MM.1S (cell line): Measurements from ENCODE around the gene LCN12.

Experiments
- DNase-seq: peaks from one replicate; pipeline ENCODE4 v3.0.0-alpha.2; 2015
- H2AFZ ChIP-seq: fragments of 300-600 bp; sonication (generic); 2 replicates; pipeline ENCODE4 v1.6.0; 2016; ENCODE audit warnings: antibody characterized with exemption, low read length
- H3F3A ChIP-seq: fragments of 300-600 bp; sonication (generic); 2 replicates; pipeline ENCODE4 v1.6.1; 2016; ENCODE audit warnings: mild to moderate bottlenecking, antibody characterized with exemption, low read length, moderate library complexity, mixed read lengths; ENCODE audit not compliant: insufficient read depth
- H3K27ac ChIP-seq: fragments of 300-600 bp; sonication (generic); 2 replicates; pipeline ENCODE4 v1.5.1; 2016; ENCODE audit warnings: mild to moderate bottlenecking, low read length
- H3K27me3 ChIP-seq: fragments of 300-600 bp; sonication (generic); replicated peaks from 2 replicates; pipeline ENCODE4 v1.6.0; 2016; ENCODE audit warnings: low read length; ENCODE audit not compliant: insufficient read depth
- H3K36me3 ChIP-seq: fragments of 300-600 bp; sonication (generic); replicated peaks from 2 replicates; pipeline ENCODE4 v1.6.1; 2016; ENCODE audit warnings: mild to moderate bottlenecking, low read length, mixed read lengths; ENCODE audit not compliant: insufficient read depth
- H3K4me1 ChIP-seq: fragments of 300-600 bp; sonication (generic); 2 replicates; pipeline ENCODE4 v1.6.1; 2016; ENCODE audit warnings: low read length, mixed read lengths
- H3K4me2 ChIP-seq: fragments of 300-600 bp; sonication (generic); 2 replicates; pipeline ENCODE4 v1.6.0; 2016; ENCODE audit warnings: low read depth, low read length
- H3K4me3 ChIP-seq: fragments of 300-600 bp; sonication (generic); 2 replicates; pipeline ENCODE4 v1.5.1; 2016; ENCODE audit warnings: low read length, mixed read lengths
- H3K79me2 ChIP-seq: fragments of 300-600 bp; sonication (generic); 2 replicates; pipeline ENCODE4 v1.6.1; 2016; ENCODE audit warnings: mixed run types, low read length, mixed read lengths
- H3K9ac ChIP-seq: fragments of 300-600 bp; sonication (generic); 2 replicates; pipeline ENCODE4 v1.6.1; 2016; ENCODE audit warnings: low read length, mixed read lengths
- H3K9me2 ChIP-seq: fragments of 300-600 bp; sonication (generic); replicated peaks from 2 replicates; pipeline ENCODE4 v1.6.1; 2016; ENCODE audit warnings: mild to moderate bottlenecking, low read length, mixed read lengths; ENCODE audit not compliant: insufficient read depth
- H3K9me3 ChIP-seq: fragments of 300-600 bp; sonication (generic); replicated peaks from 2 replicates; pipeline ENCODE4 v1.6.1; 2016; ENCODE audit warnings: mild to moderate bottlenecking, low read length, mixed read lengths; ENCODE audit not compliant: insufficient read depth
- H4K20me1 ChIP-seq: fragments of 300-600 bp; sonication (generic); 2 replicates; pipeline ENCODE4 v1.6.1; 2016; ENCODE audit warnings: mild to moderate bottlenecking, low read length, moderate library complexity, mixed read lengths; ENCODE audit not compliant: insufficient read depth
- EZH2 ChIP-seq: fragments of 300-600 bp; sonication (generic); optimal IDR thresholded peaks from 2 replicates; pipeline ENCODE3; 2017; ENCODE audit warnings: low read depth, mild to moderate bottlenecking, antibody characterized with exemption, low read length, mixed read lengths
- EZH2phosphoT487 ChIP-seq: fragments of 300-600 bp; sonication (generic); IDR thresholded peaks from 2 replicates; pipeline ENCODE4 v1.6.1; 2018; ENCODE audit warnings: antibody characterized with exemption, low read length
- TF ChIP-seq, protein P1 (sequence below): fragments of 300-600 bp; sonication (generic); IDR thresholded peaks from 2 replicates; pipeline ENCODE4 v1.5.1; 2016; ENCODE audit warnings: antibody characterized with exemption, low read length, mixed read lengths

The LCN12 gene

DNA sequence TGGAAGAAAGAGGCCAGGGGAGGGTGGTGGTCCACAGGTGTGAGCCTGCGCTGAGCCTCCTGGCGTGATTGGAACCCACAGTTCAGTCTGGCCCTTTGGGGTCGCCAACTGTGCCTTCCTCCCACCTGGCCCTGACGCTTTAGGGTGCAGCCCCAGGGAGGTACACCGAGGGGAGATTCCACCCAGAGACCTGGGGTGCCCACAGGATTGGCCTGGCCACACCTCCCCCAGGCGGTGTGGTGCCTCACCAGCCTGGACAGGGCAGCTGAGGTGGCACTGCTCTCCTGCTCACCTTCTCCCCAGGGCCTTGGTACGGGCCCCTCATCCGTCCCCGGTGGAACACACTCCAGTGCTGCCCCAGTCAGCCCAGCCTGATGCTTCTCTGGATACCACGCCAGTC, 45.3 kb downstream of the LCN12 start:
- Histone ChIP-seq H3K36me3 (no peaks in the 10 kb centered on the region), H3F3A (peaks cover 2% of the 10 kb centered on the region), H3K4me3 (no peak overlapping the region), H3K9ac (no peak overlapping the region), H2AFZ (no peak overlapping the region), H4K20me1 (no peaks in the 10 kb centered on the region), H3K9me2 (no peaks in the 10 kb centered on the region), H3K27me3 (peaks cover 36% of the 10 kb centered on the region), H3K27ac (no peak overlapping the region), H3K9me3 (no peaks in the 10 kb centered on the region), H3K4me1 (peaks cover 2% of the 10 kb centered on the region; the same call in 1 of the 2 replicates), H3K4me2 (no peak overlapping the region), H3K79me2 (no peaks in the 10 kb centered on the region)
- no peak for DNase-seq
- TF ChIP-seq EZH2phosphoT487 (no peak), EZH2 (no peak)
- TF ChIP-seq, protein P1, sequence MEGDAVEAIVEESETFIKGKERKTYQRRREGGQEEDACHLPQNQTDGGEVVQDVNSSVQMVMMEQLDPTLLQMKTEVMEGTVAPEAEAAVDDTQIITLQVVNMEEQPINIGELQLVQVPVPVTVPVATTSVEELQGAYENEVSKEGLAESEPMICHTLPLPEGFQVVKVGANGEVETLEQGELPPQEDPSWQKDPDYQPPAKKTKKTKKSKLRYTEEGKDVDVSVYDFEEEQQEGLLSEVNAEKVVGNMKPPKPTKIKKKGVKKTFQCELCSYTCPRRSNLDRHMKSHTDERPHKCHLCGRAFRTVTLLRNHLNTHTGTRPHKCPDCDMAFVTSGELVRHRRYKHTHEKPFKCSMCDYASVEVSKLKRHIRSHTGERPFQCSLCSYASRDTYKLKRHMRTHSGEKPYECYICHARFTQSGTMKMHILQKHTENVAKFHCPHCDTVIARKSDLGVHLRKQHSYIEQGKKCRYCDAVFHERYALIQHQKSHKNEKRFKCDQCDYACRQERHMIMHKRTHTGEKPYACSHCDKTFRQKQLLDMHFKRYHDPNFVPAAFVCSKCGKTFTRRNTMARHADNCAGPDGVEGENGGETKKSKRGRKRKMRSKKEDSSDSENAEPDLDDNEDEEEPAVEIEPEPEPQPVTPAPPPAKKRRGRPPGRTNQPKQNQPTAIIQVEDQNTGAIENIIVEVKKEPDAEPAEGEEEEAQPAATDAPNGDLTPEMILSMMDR = no peak

DNA sequence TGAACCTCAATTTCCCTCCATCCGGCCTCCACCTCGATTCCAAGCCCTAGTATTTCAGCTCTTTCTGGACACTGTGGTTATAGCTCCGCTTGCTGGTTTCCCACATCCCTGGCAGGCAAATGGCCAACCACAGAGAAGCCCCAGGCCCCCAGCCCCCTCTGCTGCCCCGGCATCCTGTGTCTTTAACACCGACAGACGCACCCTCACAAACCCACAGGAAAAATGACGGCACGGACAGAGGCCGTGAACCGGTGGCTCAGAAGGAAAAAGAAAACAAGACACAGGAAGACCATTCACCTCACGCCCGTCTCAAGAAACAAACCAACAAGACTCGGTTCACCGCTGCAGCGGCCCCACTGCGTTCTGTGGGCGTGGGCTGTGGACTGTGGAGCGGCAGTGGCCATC, 45.8 kb downstream of the LCN12 start:
- Histone ChIP-seq H3K4me3 (no peak overlapping the region), H3K9me3 (no peaks in the 10 kb centered on the region), H3K79me2 (no peaks in the 10 kb centered on the region), H4K20me1 (no peaks in the 10 kb centered on the region), H2AFZ (no peak overlapping the region), H3K4me1 (peaks cover 2% of the 10 kb centered on the region; the same call in 1 of the 2 replicates), H3K4me2 (no peak overlapping the region), H3K27me3 (peaks cover 40% of the 10 kb centered on the region), H3K9ac (no peak overlapping the region), H3K27ac (no peak overlapping the region), H3K36me3 (no peaks in the 10 kb centered on the region), H3K9me2 (no peaks in the 10 kb centered on the region), H3F3A (peaks cover 2% of the 10 kb centered on the region; the same call in 1 of the 2 replicates)
- no peak for DNase-seq
- TF ChIP-seq, protein P1 = no peak
- TF ChIP-seq EZH2 (no peak), EZH2phosphoT487 (no peak)

DNA sequence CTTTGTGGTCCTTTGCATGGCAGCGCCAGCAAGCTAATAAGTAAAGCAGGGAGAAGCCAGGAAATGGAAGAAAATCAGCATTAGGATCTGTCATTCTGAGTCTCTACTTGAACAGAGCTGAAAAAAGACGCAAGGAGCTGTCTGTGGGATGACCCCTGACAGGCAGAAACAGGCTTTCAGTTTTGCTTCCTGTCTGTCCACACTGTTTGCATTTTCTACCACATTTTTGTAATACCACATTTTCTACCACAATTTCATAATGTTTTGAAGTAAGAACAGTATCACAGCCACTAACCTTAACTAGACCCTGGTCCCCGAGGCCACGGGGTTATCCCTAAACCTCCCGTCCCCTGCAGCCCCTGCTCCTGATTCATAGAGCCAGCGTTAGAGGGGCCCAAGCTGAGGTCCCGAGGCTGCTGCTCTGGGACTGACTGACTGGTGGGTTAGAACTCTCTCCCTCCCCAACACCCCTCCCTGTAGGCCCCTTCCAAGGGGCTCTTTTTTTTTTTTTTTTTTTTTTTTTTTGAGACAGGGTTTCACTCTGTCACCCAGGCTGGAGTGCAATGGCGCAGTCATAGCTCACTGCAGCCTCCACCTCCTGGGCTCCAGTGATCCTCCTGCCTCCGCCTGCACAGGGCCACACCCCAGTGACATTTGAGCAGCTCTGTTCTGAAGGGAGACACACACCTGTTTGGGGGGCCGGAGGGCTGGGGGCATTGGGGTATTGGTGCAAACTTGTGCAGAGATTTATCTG, 48.3 kb downstream of the LCN12 start:
- Histone ChIP-seq H2AFZ (0 out of 2 replicates have a peak overlapping the region, but pooled peaks have one; percentile 1), H3K27me3 (peaks cover 56% of the 10 kb centered on the region), H3K4me2 (peak overlapping the region; percentile 60), H3K27ac (no peak overlapping the region), H3F3A (peaks cover 2% of the 10 kb centered on the region; the same call in 1 of the 2 replicates), H3K9ac (no peak overlapping the region), H4K20me1 (no peaks in the 10 kb centered on the region), H3K4me3 (peak overlapping the region; percentile 28; the same call in 1 of the 2 replicates), H3K79me2 (no peaks in the 10 kb centered on the region), H3K36me3 (no peaks in the 10 kb centered on the region), H3K9me2 (no peaks in the 10 kb centered on the region), H3K9me3 (no peaks in the 10 kb centered on the region), H3K4me1 (peaks cover 2% of the 10 kb centered on the region; the same call in 1 of the 2 replicates)
- peak; percentile 69 for DNase-seq
- TF ChIP-seq, protein P1 = no peak
- no peak for TF ChIP-seq EZH2phosphoT487
- no peak for TF ChIP-seq EZH2
